ENCODE results near the gene CCHCR1. TPM values are rescaled to one million over a fixed set of nuclear protein-coding genes. Genes with fewer than 3 reads are reported as not detected.

The CCHCR1 gene
- 20.2 and 28.2 TPM in 2 replicates for total RNA-seq (2016; rRNA removed; fragmentation: Illumina TruSeq; extraction: Trizol)
- total RNA-seq (2016; cell fraction: cytosol; rRNA removed; fragmentation: Illumina TruSeq; extraction: Trizol; ENCODE audit: low read depth): 5.6 and 7.6 TPM in 2 replicates
- total RNA-seq (2016; cell fraction: insoluble cytoplasmic fraction; rRNA removed; fragmentation: Illumina TruSeq; extraction: Trizol): 19.0 and 29.4 TPM in 2 replicates
- total RNA-seq (2016; cell fraction: membrane; rRNA removed; fragmentation: Illumina TruSeq; extraction: Trizol): 10.6 and 11.4 TPM in 2 replicates
- total RNA-seq (2016; cell fraction: nucleus; rRNA removed; fragmentation: Illumina TruSeq; extraction: Trizol): 20.5 and 26.7 TPM in 2 replicates
- polyA plus RNA-seq (2011; rRNA removed): 14.6 and 17.2 TPM in 2 replicates
- 8.4 and 14.3 TPM in 2 replicates for polyA plus RNA-seq (2011; cell fraction: cytosol; rRNA removed)
- 49.5 and 64.7 TPM in 2 replicates for polyA plus RNA-seq (2011; cell fraction: nucleus; rRNA removed)
- polyA plus RNA-seq (2012): 12.0 and 18.0 TPM in 2 replicates
- polyA plus RNA-seq (2016; cell fraction: cytosol; fragmentation: Illumina TruSeq; extraction: Trizol; ENCODE audit: low read depth): 2.7 and 2.8 TPM in 2 replicates
- polyA plus RNA-seq (2016; cell fraction: insoluble cytoplasmic fraction; fragmentation: Illumina TruSeq; extraction: Trizol; ENCODE audit: low read depth): 16.4 and 20.5 TPM in 2 replicates
- 7.8 and 8.1 TPM in 2 replicates for polyA plus RNA-seq (2016; cell fraction: membrane; fragmentation: Illumina TruSeq; extraction: Trizol; ENCODE audit: low read depth)
- polyA plus RNA-seq (2016; cell fraction: nucleus; fragmentation: Illumina TruSeq; extraction: Trizol; ENCODE audit: insufficient read depth, low read depth): 72.2 and 76.1 TPM in 2 replicates
- 12.4 and 20.4 TPM in 2 replicates for polyA minus RNA-seq (2011; rRNA and poly(A)+ RNA removed; ENCODE audit: low replicate concordance)
- polyA minus RNA-seq (2011; cell fraction: cytosol; rRNA and poly(A)+ RNA removed): 3.7 and 6.5 TPM in 2 replicates
- polyA minus RNA-seq (2011; cell fraction: nucleus; rRNA and poly(A)+ RNA removed): 19.4 and 23.5 TPM in 2 replicates
- percentile 49 among the genes with signal in this experiment for Bru-seq, nascent RNA
- BruChase-seq, experiment 1, labeled RNA remaining after a 6-hour chase: percentile 58 among the genes with signal in this experiment
- percentile 54 among the genes with signal in this experiment for BruChase-seq, experiment 2, labeled RNA remaining after a 2-hour chase
- long read RNA-seq, experiment 1, partial matches to known transcripts: 6 of 12 reads
- long read RNA-seq, experiment 1, other reads (novel, unspliced or antisense): 5 of 12 reads
- long read RNA-seq, experiment 2, partial matches to known transcripts: 13 of 23 reads
- long read RNA-seq, experiment 2, other reads (novel, unspliced or antisense): 8 of 23 reads

- Histone ChIP-seq H3K79me2 (ENCODE audit: insufficient read depth, low read length) (no peaks in the 10 kb centered on the region), H3K27ac (ENCODE audit: extremely low read length, insufficient read depth, low read length) (peak within 1 kb of the TSS; percentile 66), H3K27me3 (ENCODE audit: control insufficient read depth in 1 of 2, insufficient read depth in 2 of 2, low read length in 2 of 2) (no peaks in the 10 kb centered on the region), H3K4me3 (replicated peaks in 1 of 3; ENCODE audit: insufficient read depth in 1 of 3, low read depth in 2 of 3, low read length in 3 of 3) (peak within 1 kb of the TSS; percentile 76 to 90 (median 87)), H4K20me1 (ENCODE audit: insufficient read depth, low read length) (no peaks in the 10 kb centered on the region), H3K4me1 (ENCODE audit: insufficient read depth, low read length) (peaks cover 30% of the 10 kb centered on the region), H3K9ac (ENCODE audit: insufficient read depth, low read depth, low read length) (peak within 1 kb of the TSS; percentile 80), H3K4me2 (ENCODE audit: low read depth, low read length) (peak within 1 kb of the TSS; percentile 99), H3K36me3 (replicated peaks in 1 of 2; ENCODE audit: control insufficient read depth in 1 of 2, insufficient read depth in 2 of 2, low read length in 2 of 2) (peaks cover 4 to 18% of the 10 kb centered on the region in 2 experiments), H3K9me3 (ENCODE audit: low read length) (no peaks in the 10 kb centered on the region), H2AFZ (ENCODE audit: low read length) (peak within 1 kb of the TSS; percentile 35)
- 7% methylated on average over 14 of the region's 14 CpGs for WGBS (ENCODE audit: low lambda C conversion rate)
- in situ Hi-C loops (cut with HindIII; ENCODE audit: extremely low pct_ligation_motif_present, low pct_unique_long_range_greater_than_20kb): no loop called here
- intact Hi-C loops (cut with micrococcal nuclease; ENCODE audit: unreplicated experiment): loop anchor here (1.0 to 2.0 kb wide), 2 partner anchors 29 to 35 kb away; no protein-coding TSS in a partner anchor
- peak; percentile 45 for ATAC-seq
- DNase-seq (ENCODE audit: low spot score): no peak
- FAIRE-seq: no peak
- BruUV-seq (replicated peaks): no TSS peak
- POLR2A ChIA-PET: interaction anchor here (0.8 to 1.1 kb wide), 3 partner anchors 10 to 36 kb away, joined by 3 read pairs; no protein-coding TSS in a partner anchor
- CTCF ChIA-PET (ENCODE audit: low intra/inter-chr PET ratio, low total read pairs): no interaction called here
- TF ChIP-seq GATA4 (IDR thresholded peaks at IDR 0.05; ENCODE audit: borderline replicate concordance, low read depth) (0 out of 2 replicates have a peak, but pooled peaks have one; percentile 13), SMAD3 (CRISPR knock-in tag; IDR thresholded peaks at IDR 0.05) (no peak), CC2D1A (CRISPR knock-in tag; IDR thresholded peaks at IDR 0.05) (peak; percentile 31; the same call in 1 of the 2 replicates), AHDC1 (CRISPR knock-in tag; IDR thresholded peaks at IDR 0.05; ENCODE audit: borderline replicate concordance) (no peak), ZNF335 (CRISPR knock-in tag; IDR thresholded peaks at IDR 0.05) (no peak), CCDC6 (CRISPR knock-in tag; IDR thresholded peaks at IDR 0.05) (0 out of 2 replicates have a peak, but pooled peaks have one; percentile 5), ZNF256 (CRISPR knock-in tag; conservative IDR thresholded peaks at IDR 0.05) (no peak), ZSCAN30 (CRISPR knock-in tag; IDR thresholded peaks at IDR 0.05) (no peak), KLF13 (CRISPR knock-in tag; IDR thresholded peaks at IDR 0.05) (no peak), HNRNPL (IDR thresholded peaks at IDR 0.05; ENCODE audit: low read depth, low read length) (no peak), DNMT1 (CRISPR knock-in tag; IDR thresholded peaks at IDR 0.05) (no peak), ZNF274 (CRISPR knock-in tag; IDR thresholded peaks at IDR 0.05) (0 out of 2 replicates have a peak, but pooled peaks have one; percentile 45), LBX2 (CRISPR knock-in tag; IDR thresholded peaks at IDR 0.05; ENCODE audit: borderline replicate concordance) (0 out of 2 replicates have a peak, but pooled peaks have one; percentile 17)
Measured at GRCh38 chr6:31157513-31158139, at the start of gene CCHCR1. TSS of gene CCHCR1 (minus strand) at chr6:31157802. CDS start at chr6:31157600, 202 bp downstream.

All from HepG2 (cell line).